A204.1 (cell line): ENCODE measurements around the gene SH3D19.
"Not testable (repeated sequence)": the region's sequence is repeated elsewhere in the genome, so short reads cannot be mapped to it uniquely, and the experiment has no call there.

Experiments used
- FAIRE-seq: peaks from 2 replicates; lab custom pipeline; 2012; peaks lifted over from hg19 to GRCh38; lab: Jason Lieb, UNC

Gene SH3D19

DNA sequence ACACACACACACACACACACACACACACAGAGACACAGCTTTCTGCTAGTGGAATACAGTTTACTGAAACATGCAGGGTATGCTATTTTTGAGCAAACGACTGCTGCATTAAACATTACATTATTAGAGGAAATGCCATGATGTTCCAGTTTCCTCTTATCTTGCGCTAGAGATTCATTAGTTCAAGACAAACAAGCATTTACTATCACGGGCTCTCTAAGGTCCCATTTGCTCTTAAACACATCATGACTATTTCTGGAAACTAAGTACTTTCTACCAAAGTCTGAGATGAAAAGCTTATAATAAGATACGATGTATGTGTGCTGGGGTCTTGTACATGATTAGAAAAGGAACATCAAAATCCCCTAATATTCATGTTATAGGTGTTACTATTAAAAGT lies 177.1 kb downstream of the SH3D19 start:
- FAIRE-seq, result no peak

DNA sequence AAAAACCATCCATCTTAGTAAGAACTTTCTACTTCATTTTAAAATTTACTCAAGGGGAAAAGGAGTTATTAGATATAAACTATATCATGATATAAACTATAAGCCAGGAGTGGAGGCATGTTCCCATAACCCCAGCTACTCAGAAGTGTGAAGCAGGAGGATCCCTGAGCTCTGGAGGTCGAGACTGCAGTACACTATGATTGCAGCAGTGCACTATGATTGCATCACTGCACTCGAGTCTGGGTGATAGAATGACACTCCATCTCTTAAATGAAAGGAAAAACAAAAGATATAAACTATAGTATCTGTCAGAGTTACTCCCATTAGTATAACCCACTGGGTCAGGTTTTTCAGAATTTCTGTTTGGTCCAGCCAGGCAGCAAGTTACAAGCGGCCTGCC lies 178.4 kb downstream of the SH3D19 start:
- FAIRE-seq, result no peak

DNA sequence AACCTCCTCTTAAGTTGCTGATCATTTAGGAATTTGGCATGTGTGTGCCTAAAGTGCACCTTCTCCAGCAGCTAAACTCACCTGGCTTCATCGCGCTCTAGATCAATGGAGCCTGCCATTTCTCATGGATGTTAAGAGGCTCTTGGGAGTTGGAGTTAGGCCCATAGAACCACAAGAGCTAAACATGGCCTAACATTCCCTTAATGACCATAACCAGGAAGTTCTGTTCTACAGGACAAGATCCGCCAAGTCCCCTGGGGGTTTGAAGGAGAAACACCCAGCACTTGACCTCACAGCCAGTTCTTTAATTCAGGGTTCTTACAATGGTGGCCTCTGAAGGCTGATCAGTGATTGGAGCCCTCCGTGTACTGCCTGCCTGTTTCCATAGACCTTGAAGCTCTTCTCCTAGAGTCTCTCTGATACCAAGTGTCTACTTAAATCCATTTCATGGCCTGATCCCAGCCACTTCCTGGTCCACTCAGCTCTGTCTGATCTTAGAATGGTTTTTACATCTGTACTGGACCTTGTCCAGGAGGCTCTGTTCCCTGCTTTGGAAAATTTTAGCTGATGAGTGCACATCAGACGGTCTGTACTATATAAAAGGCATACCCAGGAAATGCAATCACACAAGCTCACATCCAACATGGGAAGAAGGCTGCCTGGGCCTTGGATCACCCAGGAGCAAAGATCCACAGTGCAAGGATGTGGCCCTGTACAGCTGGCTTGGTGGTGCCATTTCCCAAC lies 180.9 kb downstream of the SH3D19 start:
- FAIRE-seq, result no peak

DNA sequence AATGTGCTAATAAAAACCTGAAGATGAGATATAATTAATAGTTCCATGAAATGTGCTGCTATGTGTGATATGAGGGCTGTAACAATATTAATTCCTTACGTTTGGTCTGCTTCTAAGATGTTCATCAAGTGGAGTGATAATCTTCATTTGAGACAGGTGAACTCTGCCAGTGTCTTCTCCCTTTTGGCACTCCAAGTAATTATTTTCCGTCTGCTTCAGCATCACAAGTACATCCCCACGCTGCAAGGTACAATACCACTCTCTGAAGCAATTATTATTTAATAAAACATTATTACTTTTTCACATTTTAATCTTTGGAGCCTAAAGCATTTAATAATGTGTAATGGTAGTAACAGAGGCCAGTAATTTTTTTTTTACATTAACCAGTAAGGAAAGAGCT lies 181.6 kb downstream of the SH3D19 start:
- no peak for FAIRE-seq

DNA sequence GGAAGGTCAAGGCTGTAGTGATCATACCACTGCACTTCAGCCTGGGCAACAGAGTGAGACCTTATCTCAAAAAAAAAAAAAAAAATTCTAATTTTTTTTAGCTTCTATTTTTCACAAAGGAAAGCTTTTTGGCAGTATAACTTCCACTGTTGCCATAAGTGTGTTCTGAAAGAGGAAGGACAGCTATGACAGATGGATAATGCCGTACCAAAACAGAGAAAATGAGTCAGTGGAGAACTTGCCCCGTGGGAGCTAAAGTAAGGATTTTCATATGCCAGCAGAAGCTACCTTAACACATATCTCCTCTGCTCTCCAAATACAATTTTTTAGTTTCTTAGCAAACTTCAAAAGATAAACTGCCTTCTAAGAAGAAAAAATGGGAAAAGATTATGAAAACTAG lies 182.2 kb downstream of the SH3D19 start:
- no peak for FAIRE-seq

DNA sequence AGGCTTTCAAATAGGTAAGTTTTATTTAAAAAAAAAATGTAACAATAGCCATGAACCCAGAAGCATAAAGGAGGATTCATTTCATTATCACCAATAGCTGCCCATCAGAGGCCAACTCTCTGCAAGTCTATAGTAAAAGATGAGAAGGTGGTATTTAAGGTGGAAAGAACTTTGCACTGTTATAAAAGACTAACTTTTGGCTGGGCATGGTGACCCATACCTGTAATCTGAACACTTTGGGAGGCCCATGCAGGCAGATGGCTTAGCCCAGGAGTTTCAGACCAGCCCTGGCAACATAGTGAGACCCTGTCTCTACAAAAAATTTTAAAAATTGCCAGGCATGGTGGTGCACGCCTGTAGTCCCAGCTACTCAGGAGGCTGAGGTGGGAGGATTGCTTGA lies 182.6 kb downstream of the SH3D19 start:
- no peak for FAIRE-seq

GRCh38 chr4:151139814-151140213 lies 185.6 kb downstream of the SH3D19 start:
- no peak for FAIRE-seq

DNA sequence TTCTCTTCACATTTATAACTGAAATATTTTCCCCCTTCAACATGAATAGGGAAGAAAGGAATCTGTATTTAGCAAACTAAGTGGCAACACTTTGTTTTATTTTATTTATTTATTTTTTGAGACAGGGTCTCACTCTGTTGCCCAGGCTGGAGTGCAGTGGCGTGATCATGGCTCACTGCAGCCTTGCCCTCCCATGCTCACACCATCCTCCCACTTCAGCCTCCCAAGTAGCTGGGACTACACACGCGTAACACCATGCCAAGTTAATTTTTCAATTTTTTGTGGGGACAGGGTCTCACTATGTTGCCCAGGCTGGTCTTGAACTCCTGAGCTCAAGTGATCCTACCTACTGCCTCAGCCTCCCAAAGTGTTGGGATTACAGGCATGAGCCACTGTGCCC lies 189.4 kb downstream of the SH3D19 start:
- FAIRE-seq, result not testable (repeated sequence)

DNA sequence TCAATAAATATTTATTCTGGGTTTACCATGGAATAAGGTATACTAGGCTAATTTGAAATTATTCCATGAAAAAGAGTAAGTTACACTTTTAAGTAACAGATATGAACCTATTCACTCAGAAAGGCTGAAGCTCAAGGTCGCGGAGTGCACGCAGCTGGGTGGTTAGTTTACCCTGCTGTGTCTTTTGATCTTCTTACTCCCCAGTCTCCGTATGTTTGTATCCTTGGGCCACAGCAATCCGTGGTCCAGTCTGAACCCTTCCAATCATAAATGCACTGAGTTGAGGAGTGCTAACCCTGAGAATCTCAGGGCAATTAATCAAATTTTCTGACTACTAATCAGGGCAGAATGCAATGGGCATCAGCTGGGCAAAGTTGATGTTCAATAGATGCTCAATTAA lies 192.1 kb downstream of the SH3D19 start:
- FAIRE-seq, result no peak

DNA sequence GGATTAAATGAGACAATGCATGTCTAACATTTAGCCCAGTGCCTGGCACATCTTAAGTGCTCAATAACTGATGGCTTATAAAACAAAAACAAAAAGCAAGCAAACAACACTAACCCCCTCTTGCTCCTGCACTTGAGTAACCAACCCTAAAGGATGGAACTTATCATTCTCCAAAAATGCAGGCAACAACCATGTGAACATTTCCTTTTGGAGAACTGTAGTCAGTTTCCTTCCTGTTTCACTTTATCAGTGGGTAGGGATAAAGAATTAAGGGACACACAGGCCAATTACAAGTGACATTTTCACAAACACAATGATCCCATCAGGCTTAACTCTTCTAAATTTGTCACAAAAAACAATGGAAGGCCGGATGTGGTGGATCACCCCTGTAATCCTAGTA lies 195.6 kb downstream of the SH3D19 start:
- FAIRE-seq, result no peak

DNA sequence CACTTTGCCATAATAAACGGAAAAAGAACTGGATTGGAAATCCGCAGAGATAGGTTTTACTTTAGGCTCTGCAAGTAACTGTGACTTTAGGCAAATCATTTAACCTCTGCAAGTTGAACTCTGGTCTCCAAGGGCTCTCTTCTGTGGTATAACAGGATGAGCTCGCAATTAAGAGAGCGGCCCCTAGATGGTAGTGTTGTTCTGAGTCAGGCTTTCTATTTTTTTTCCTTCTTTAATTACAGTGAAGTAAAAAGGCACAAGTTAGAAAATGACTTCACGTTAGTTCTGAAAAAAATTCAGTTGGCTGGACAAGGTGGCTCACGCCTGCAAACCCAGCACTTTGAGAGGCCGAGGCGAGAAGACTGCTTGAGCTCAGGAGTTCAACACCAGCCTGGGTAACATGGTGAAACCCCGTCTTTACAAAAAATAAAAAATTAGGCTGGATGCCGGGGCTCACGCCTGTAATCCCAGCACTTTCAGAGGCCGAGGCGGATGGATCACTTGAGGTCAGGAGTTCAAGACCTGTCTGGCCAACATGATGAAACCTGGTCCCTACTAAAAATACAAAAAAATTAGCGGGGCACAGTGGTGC lies 207.9 kb downstream of the SH3D19 start:
- peak; percentile 90 for FAIRE-seq

DNA sequence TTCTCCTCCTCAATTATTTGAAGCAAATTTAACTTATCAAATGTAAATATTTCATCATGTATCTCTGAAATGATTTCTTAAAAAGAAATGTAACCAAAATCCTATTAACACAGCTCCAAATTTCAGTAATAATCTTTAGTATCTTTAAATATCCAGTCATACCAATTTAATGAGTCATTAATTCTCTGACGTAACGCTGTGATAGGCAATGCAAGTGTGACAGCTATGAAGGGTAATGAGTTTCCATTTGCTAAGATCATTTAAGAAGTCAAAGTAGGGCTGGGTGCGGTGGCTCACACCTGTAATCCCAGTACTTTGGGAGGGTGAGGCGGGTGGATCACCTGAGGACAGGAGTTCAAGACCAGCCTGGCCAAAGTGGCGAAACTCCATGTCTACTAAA lies 210.4 kb downstream of the SH3D19 start:
- FAIRE-seq, result no peak

GRCh38 chr4:151114338-151114737 lies 211.1 kb downstream of the SH3D19 start:
- FAIRE-seq, result no peak

GRCh38 chr4:151110236-151110635 lies 215.2 kb downstream of the SH3D19 start:
- FAIRE-seq, result no peak

- FAIRE-seq, result no peak
Observed at GRCh38 chr4:151107063-151107462, 218.3 kb downstream of the SH3D19 start.

DNA sequence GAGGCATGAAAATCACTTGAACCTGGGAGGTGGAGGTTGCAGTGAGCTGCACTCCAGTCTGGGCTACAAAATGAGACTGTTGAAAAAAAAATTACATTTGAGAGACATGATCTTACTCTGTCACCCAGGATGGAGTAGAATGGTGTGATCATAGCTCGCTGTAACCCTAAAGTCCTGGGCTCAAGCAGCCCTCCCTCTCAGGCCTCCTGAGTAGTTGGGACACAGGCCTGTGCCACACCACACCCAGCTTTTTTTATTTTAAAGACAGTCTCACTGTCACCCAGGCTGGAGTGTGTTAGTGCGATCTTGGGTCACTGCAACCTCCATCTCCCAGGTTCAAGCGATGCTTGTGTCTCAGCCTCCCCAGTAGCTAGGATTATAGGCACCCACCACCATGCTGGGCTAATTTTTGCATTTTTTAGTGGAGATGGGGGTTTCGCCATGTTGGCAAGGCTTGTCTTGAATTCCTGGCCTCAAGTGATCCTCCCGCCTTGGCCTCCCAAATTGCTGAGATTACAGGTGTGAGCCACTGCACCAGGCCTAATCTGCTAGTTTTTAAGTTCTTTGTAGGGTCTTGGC lies 219.9 kb downstream of the SH3D19 start:
- FAIRE-seq, result no peak

GRCh38 chr4:151104621-151105020 lies 220.8 kb downstream of the SH3D19 start:
- FAIRE-seq, result no peak

GRCh38 chr4:151103758-151104157 lies 221.6 kb downstream of the SH3D19 start:
- FAIRE-seq, result no peak

DNA sequence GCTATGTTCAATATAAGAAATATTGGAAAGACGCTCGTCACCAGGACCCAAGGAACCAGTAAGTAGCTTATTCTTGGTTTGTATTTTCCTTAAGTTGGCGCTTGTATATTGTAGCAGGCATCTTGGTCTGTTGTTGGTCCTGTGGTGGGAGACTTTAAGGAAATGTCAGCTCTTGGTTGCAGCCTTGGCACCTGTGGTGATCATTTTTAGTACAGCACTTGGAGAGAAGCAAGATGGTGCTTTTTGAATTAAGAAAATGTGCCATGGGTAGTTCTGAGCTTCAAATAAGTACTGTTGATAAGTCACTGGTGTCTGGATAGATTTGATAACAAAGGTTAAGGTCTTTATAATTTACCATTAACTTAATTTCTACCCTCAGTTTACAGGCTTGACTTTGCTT lies 224.9 kb downstream of the SH3D19 start:
- FAIRE-seq, result no peak

DNA sequence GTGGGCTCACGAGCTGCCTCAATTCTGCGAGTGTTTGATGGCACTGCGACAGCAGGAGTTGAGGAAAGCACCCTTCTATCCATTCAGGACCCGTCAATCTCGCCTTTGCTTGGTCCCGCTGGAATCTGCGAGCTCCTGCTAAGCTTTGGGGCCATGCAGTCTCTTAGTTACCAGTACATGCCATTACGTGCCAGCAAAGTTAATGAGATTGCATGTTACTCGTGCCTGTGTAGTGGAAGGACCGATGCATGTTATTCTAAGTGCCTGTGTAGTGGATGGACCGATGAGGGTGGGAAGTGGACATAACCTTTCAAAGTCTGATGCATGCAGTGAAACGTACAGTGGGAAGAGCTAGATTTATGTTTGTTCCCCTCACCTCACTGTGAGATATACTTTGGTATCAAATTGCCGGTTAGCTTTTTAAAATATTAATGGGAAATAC lies 225.4 kb downstream of the SH3D19 start:
- FAIRE-seq, result no peak

- peak; percentile 93 for FAIRE-seq
Observed at GRCh38 chr4:151099229-151099975, 226.0 kb downstream of the SH3D19 start, which contains the start of gene RPS3A. Gene RPS3A, plus strand, starts transcription at chr4:151099628. Its CDS starts 25 bp downstream, at chr4:151099653.

DNA sequence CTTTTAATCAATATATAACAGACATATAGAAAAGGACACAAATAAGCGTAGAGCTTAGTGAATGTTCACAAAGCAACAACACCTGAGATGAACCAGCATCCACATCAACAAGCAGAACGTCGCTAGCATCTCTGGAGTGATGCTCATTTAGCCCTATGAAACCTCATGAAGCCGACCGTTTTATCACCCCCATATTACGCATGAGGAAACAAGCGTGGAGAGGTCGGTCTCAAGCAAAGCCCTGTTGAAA lies 226.5 kb downstream of the SH3D19 start:
- FAIRE-seq, result no peak

- no peak for FAIRE-seq
Observed at GRCh38 chr4:151097759-151098158, 227.6 kb downstream of the SH3D19 start.
